ENCODE results near the gene BARHL1.

DNA sequence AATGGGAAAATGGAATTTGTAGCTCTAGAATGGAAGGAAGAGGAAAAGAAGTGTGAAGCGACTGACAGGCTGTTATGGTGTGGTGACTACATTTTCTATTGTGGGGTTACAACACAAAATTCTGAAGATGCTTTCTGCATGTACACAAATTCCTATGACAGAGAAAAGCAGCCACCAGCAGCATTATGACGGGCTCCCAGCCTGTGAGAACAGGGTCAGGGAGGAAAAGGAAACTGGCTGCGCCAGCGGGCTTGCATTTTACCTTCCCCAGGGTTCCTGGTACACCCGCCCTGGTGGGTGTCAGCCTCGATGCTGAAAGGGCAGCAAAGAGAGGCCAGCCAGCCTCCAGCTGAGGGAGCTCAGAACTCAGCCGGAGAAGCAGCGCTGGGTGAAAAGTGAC, 46.3 kb downstream of the BARHL1 start:
- TF ChIP-seq, protein P1, sequence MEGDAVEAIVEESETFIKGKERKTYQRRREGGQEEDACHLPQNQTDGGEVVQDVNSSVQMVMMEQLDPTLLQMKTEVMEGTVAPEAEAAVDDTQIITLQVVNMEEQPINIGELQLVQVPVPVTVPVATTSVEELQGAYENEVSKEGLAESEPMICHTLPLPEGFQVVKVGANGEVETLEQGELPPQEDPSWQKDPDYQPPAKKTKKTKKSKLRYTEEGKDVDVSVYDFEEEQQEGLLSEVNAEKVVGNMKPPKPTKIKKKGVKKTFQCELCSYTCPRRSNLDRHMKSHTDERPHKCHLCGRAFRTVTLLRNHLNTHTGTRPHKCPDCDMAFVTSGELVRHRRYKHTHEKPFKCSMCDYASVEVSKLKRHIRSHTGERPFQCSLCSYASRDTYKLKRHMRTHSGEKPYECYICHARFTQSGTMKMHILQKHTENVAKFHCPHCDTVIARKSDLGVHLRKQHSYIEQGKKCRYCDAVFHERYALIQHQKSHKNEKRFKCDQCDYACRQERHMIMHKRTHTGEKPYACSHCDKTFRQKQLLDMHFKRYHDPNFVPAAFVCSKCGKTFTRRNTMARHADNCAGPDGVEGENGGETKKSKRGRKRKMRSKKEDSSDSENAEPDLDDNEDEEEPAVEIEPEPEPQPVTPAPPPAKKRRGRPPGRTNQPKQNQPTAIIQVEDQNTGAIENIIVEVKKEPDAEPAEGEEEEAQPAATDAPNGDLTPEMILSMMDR (IDR thresholded peaks at IDR 0.05; ENCODE audit: low read depth, low read length) = no peak
- no peak for TF ChIP-seq EZH2phosphoT487 (IDR thresholded peaks at IDR 0.05; ENCODE audit: low read depth)
